ENCODE results near the gene KIRREL3. TPM values are rescaled to one million over a fixed set of nuclear protein-coding genes. Genes with fewer than 3 reads are reported as not detected.

Gene KIRREL3
- total and polyA plus RNA-seq, 2 of the 4 experiments (the other 2 are of a cell fraction), result 10.9 to 15.9 TPM

- ChIA-PET POLR2A (ENCODE audit: unreplicated experiment) (interaction anchor here (0.6 kb wide), 1 partner anchor 71 kb away, joined by 3 read pairs; no protein-coding TSS in a partner anchor), CTCF (no interaction called here)
- Histone ChIP-seq H3K9me3 (ENCODE audit: control insufficient read depth, insufficient read depth, low read length) (no peaks in the 10 kb centered on the region), H3K27ac (ENCODE audit: insufficient read depth, low read length) (no peak overlapping the region), H3K56ac (ENCODE audit: extremely low read depth, insufficient read depth, low read length) (no peak overlapping the region), H2AFZ (replicated peaks; ENCODE audit: low read length, poor library complexity) (no peak overlapping the region), H3K23ac (ENCODE audit: low read depth, low read length) (no peak overlapping the region), H4K20me1 (ENCODE audit: insufficient read depth, low read length) (no peaks in the 10 kb centered on the region; the same call in 1 of the 2 replicates), H4K8ac (ENCODE audit: low read depth in 2 of 2, low read length in 2 of 2) (no peak overlapping the region), H3K9ac (ENCODE audit: low read depth, low read length) (no peak overlapping the region), H2AK9ac (replicated peaks; ENCODE audit: low read depth, low read length, poor library complexity) (no peak overlapping the region), H2BK15ac (ENCODE audit: low read depth, low read length) (no peak overlapping the region), H4K5ac (ENCODE audit: low read depth, low read length) (no peak overlapping the region), H2BK120ac (ENCODE audit: low read depth, low read length) (no peak overlapping the region), H3K14ac (replicated peaks; ENCODE audit: low read depth, low read length) (no peak overlapping the region), H4K91ac (ENCODE audit: insufficient read depth, low read depth, low read length) (no peak overlapping the region), H2AK5ac (ENCODE audit: low read depth, low read length) (no peak overlapping the region), H2BK20ac (ENCODE audit: low read depth, low read length) (no peak overlapping the region), H3K4me3 (ENCODE audit: insufficient read depth, low read depth, low read length) (no peak overlapping the region), H2BK5ac (ENCODE audit: low read depth, low read length, poor library complexity, severe bottlenecking) (no peak overlapping the region), H3K18ac (ENCODE audit: low read depth, low read length) (no peak overlapping the region), H3K36me3 (ENCODE audit: control insufficient read depth, insufficient read depth, low read length) (no peaks in the 10 kb centered on the region), H3K27me3 (ENCODE audit: control insufficient read depth, insufficient read depth, low read length) (no peaks in the 10 kb centered on the region), H3K4ac (ENCODE audit: low read depth, low read length) (no peak overlapping the region), H3K79me1 (ENCODE audit: low read depth in 1 of 2, low read length in 2 of 2) (peaks cover 0 to 3% of the 10 kb centered on the region in 2 experiments; a peak in 1 of 4 replicates), H3K9me1 (ENCODE audit: insufficient read depth, low read length) (peaks cover 10% of the 10 kb centered on the region), H3K4me2 (ENCODE audit: low read depth, low read length) (no peak overlapping the region), H3K4me1 (ENCODE audit: control insufficient read depth, insufficient read depth, low read length) (peaks cover 7% of the 10 kb centered on the region; the same call in 1 of the 2 replicates)
- DNase-seq (peak; percentile 28), ATAC-seq (ENCODE audit: low read depth) (peak; percentile 13; the same call in 1 of the 2 replicates)
- in situ Hi-C loops (cut with MboI; ENCODE audit: low sequenced_read_pairs) (loop anchor here (25.0 kb wide), 2 partner anchors 389 to 636 kb away; partner anchors contain the start of gene DCPS), intact Hi-C loops (cut with micrococcal nuclease) (no loop called here), dilution Hi-C loops (cut with HindIII; ENCODE audit: low sequenced_read_pairs, unreplicated experiment) (no loop called here)
- 0 out of 2 replicates have a peak, but pooled peaks have one; percentile 49 for TF ChIP-seq NFE2L2 (IDR thresholded peaks at IDR 0.05; ENCODE audit: low read depth, low read length)
- no peak for TF ChIP-seq MAZ (IDR thresholded peaks at IDR 0.05; ENCODE audit: borderline replicate concordance, low read depth, low read length)
- TF ChIP-seq SMC3 (IDR thresholded peaks at IDR 0.05; ENCODE audit: low read depth, low read length), result no peak
- TF ChIP-seq FOS (IDR thresholded peaks at IDR 0.05; ENCODE audit: low read depth, low read length), result no peak
- TF ChIP-seq USF2 (IDR thresholded peaks at IDR 0.05; ENCODE audit: low read depth, low read length), result no peak
- WGBS, 2 experiments (ENCODE audit: extremely low coverage in 2 of 2, insufficient read length in 1 of 2), result no CpG with 5 or more reads among the region's 2 CpGs
- no TSS peak for BruUV-seq (replicated peaks)
These were observed 299.1 kb downstream of the KIRREL3 start for GRCh38 chr11:126701520-126701897.

Data from IMR-90 (cell line).